Activated T-helper 2 cell treated with anti-CD3 and anti-CD28 coated beads, Interferon-gamma antibody, Interleukin-2, Interleukin-4, amounts not matched to agents 10 μg/mL and 5 μg/mL and 100 μg/mL, durations not matched to agents 14 hours and 24 hours and 36 hours (primary cell): ENCODE results near the gene SANBR. TPM values are rescaled to one million over a fixed set of nuclear protein-coding genes. Genes with fewer than 3 reads are reported as not detected.

Experiments
- DNase-seq: peaks from one replicate; pipeline ENCODE4 v3.0.0; 2021; ENCODE audit warnings: low spot score
- H3K27ac Mint-ChIP-seq: one replicate; pipeline ENCODE4 v1.8.0; 2021; ENCODE audit warnings: mixed read lengths
- H3K27me3 Mint-ChIP-seq: one replicate; pipeline ENCODE4 v1.8.0; 2021; ENCODE audit warnings: low read depth, mixed read lengths
- H3K36me3 Mint-ChIP-seq: one replicate; pipeline ENCODE4 v1.8.0; 2021; ENCODE audit warnings: low read depth, mixed read lengths
- H3K4me1 Mint-ChIP-seq: one replicate; pipeline ENCODE4 v1.8.0; 2021; ENCODE audit warnings: low read depth, mixed read lengths
- H3K4me3 Mint-ChIP-seq: one replicate; pipeline ENCODE4 v1.8.0; 2021; ENCODE audit warnings: low read depth, mild to moderate bottlenecking, moderate library complexity, mixed read lengths
- H3K9me3 Mint-ChIP-seq: one replicate; pipeline ENCODE4 v1.8.0; 2021; ENCODE audit warnings: mixed read lengths
- intact Hi-C: fragments of 100-400 bp; cut with micrococcal nuclease; formaldehyde crosslinking; loops from one replicate; pipeline ENCODE4 v1.15.1; 2023
- total RNA-seq: library from RNA; stranded (reverse); gene quantifications from 2 replicates; pipeline ENCODE4 v1.2.3, GENCODE V29; 2022

The SANBR gene
- total RNA-seq, 1 donor from 2014 or later, result 8.2 TPM

DNA sequence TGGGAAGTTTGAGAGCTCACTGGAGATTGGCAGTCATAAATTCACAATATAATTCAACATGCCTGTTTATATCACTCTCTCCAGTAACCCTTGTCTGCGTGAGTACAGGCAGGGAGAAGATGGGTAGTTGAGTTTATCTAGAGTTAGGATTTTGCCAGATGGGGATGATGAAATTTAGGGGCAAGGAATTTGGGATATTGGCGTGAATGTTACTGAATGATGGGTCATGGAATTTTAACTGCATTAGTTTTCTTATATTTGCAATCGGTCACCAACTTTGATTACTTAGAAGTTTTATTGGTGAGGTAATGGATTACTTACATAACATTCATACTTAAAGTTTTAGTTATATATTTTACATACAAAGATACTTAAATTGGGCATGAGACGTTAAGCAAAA is 35.1 kb downstream of the SANBR start:
- Mint-ChIP-seq H3K27ac (no peak overlapping the region), H3K36me3 (peaks cover 3% of the 10 kb centered on the region), H3K4me1 (peaks cover 7% of the 10 kb centered on the region), H3K4me3 (no peak overlapping the region), H3K27me3 (no peaks in the 10 kb centered on the region), H3K9me3 (no peaks in the 10 kb centered on the region)
- DNase-seq, result no peak
- intact Hi-C loops, result no loop called here

DNA sequence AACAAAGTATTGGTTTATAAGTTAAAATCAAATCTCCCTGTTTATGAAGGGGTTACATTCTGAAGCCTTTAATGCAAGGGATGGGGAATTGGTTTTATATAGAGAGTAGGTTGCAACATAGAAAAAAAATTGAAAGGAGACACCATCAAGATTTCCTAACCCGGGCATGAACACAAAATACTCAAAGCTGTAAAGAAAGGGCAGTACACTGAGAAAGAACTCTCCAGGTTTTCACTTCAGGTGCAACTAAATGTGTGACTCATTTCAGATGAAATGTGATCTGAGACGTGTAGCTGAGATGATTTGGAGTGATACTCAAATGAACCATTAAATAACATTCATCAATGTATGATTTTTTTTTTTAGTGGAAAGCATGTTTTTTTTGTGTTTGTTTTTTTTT is 43.6 kb downstream of the SANBR start:
- Mint-ChIP-seq H3K4me3 (no peak overlapping the region), H3K9me3 (peaks cover 8% of the 10 kb centered on the region), H3K27ac (no peak overlapping the region), H3K4me1 (peaks cover 2% of the 10 kb centered on the region), H3K36me3 (peaks cover 19% of the 10 kb centered on the region), H3K27me3 (no peaks in the 10 kb centered on the region)
- intact Hi-C loops, result no loop called here
- no peak for DNase-seq

GRCh38 chr2:61111708-61112107 is 46.0 kb downstream of the SANBR start:
- no peak overlapping the region for H3K27ac Mint-ChIP-seq
- H3K9me3 Mint-ChIP-seq, result peaks cover 8% of the 10 kb centered on the region
- H3K4me1 Mint-ChIP-seq, result peaks cover 2% of the 10 kb centered on the region
- DNase-seq, result no peak
- H3K4me3 Mint-ChIP-seq, result no peak overlapping the region
- intact Hi-C loops, result no loop called here
- peaks cover 23% of the 10 kb centered on the region for H3K36me3 Mint-ChIP-seq
- no peaks in the 10 kb centered on the region for H3K27me3 Mint-ChIP-seq

DNA sequence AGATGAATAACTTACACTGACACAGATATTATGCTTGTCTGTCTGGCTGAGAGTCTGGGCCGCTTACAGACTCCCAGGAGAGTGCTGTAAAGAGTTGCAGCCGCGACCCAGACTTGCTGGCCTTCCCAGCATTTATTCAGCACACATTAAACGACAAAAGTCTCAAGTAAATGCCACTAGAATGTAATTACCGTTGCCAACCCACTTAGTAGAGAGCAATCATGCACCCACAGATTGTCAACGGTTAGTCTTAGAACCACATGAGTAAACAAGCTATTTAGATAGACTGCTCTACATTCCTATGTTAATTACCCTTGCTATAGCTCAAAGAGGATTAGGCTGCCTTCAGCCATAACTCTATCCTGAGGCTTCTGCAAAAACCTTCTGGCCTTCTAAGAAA is 48.5 kb downstream of the SANBR start:
- H3K27me3 Mint-ChIP-seq, result no peaks in the 10 kb centered on the region
- H3K4me1 Mint-ChIP-seq, result peaks cover 11% of the 10 kb centered on the region
- H3K27ac Mint-ChIP-seq, result no peak overlapping the region
- H3K9me3 Mint-ChIP-seq, result peaks cover 8% of the 10 kb centered on the region
- no peak overlapping the region for H3K4me3 Mint-ChIP-seq
- intact Hi-C loops, result no loop called here
- H3K36me3 Mint-ChIP-seq, result peaks cover 23% of the 10 kb centered on the region
- DNase-seq, result no peak

Other genes starting within 250 kb of the SANBR start
- gene REL, start 184.3 kb upstream of the SANBR start, total RNA-seq, result 118 and 123 TPM in 2 replicates
- gene PEX13, start 48.2 kb upstream of the SANBR start, total RNA-seq, result 17.9 and 21.6 TPM in 2 replicates
- gene PUS10, start 47.6 kb upstream of the SANBR start, total RNA-seq, result 7.4 TPM in 2 replicates
- gene C2orf74, start 96.3 kb downstream of the SANBR start, total RNA-seq, result 7.7 and 7.9 TPM in 2 replicates